LoVo (cell line): ENCODE results near the gene ANOS1.
"Not testable (repeated sequence)": the region's sequence is repeated elsewhere in the genome, so short reads cannot be mapped to it uniquely, and the experiment has no call there.

Experiments used
- DNase-seq: peaks from one replicate; pipeline ENCODE4 v3.0.0-alpha.2; 2016; ENCODE audit warnings: low spot score

The ANOS1 gene

DNA sequence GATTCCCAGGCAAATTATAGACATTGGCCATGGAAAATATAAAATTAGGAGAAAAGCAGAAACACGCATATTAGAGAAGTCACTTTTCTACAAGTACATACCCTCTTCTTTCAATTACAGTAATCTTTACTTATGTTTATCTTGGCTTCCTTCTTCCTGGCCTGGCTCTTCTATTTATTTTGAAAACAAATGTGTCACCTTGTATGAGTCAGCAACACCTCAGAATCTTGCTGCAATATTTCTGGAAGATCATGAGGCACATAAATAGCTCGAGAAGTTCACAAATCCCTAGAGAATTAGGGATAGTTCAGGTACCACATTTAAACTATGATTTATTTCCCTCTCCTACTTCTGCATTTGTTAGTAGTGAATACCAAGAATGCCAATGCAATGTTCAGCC lies 124.6 kb downstream of the ANOS1 start:
- no peak for DNase-seq

DNA sequence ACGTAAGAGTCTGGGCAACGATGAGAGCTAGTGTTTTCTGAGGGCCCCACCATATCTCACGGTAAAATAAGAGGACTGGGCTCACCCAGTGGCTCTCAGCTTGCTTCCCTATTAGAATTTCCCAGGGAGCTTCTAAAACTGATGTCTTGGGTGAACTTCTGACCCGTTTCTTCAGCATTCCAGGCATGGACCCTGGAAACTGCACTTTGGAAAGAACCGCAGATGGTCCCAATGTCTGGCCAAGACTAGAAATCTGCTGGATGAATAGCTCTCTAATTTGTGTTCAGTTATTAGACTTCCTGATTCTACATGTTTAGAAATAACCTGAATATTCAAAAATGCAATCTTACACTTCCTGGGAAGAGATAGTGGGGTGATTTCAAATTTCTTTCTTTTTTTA lies 127.8 kb downstream of the ANOS1 start:
- no peak for DNase-seq

DNA sequence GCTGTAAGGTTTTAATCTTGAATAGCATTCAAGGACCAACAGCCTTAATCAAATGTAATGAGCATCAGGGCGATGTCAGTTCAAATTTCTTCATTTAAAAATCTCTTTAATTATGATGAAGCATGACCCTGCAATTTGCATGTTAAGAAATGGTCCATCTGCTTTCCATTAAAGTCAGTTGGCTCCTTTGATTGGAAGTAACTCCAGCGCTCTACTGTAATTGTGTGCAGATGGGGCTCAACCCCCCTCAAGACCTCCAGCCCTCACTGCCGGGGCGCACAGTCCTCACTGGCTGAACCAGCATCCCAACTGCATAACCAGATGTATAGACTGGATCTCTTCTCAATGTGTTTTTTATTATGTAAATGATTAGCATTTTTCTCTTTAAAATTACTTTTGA lies 140.4 kb downstream of the ANOS1 start:
- no peak for DNase-seq

GRCh38 chrX:8586953-8587352 lies 145.0 kb downstream of the ANOS1 start:
- DNase-seq = no peak

DNA sequence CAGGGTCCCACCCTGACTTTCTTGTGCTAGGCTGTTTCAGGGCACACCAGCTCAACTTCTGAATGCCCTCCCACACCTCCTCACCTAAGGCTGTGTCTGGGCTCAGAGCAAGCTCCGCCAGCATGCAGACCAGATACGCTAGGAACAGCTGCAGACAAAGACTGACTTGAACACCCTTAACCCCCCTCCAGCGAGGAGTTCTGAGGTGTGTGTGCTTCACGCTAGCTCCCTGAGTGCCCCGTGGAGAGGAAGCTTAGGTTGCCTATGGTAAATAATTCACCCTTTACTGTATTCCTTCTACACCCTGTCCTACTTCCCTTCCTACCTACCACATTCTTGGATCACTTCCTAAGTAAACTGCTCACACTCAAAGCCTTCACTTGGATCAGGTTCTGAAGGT lies 152.3 kb downstream of the ANOS1 start:
- DNase-seq = no peak

- DNase-seq = no peak
These were observed 155.1 kb downstream of the ANOS1 start for GRCh38 chrX:8576821-8577220.

- no peak for DNase-seq
These were observed 166.2 kb downstream of the ANOS1 start for GRCh38 chrX:8565729-8566128.

DNA sequence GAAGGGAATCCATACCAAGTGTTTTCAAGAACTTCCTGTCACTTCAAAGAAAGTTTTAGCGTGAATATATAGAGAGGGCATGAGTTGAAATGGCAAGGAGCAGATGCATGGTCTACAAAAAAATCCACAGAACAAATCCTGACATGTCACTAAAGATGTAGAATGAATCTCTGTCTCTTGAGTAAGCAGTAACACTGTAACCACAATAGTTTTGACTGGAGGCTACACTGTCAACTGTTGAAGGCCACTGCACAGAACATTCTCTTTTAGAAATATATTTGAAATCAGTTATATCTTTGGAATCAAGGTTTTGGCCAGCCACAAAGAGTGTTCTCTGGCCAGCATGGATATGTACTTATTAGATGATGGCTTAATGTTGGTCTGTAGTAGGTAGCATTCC lies 183.5 kb downstream of the ANOS1 start:
- no peak for DNase-seq

DNA sequence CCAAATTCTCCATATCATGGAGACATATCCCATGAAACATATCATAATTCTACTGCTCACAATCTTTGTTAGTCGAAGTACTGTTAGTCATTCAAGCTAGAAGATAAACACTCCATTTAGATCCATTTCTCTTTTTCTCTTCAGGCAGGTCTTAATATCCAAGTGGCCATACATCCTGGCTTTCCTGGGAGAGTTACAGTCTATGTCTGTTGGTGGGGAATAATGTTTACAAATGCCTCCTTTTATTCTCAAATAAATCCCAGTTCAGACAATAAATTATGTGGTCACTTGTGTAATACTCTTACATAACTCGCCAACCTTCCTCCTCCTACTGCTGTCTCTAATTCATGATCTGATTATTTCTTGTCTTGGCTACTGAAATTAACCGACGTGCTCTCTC lies 185.2 kb downstream of the ANOS1 start:
- no peak for DNase-seq

- no peak for DNase-seq
These were observed 211.1 kb downstream of the ANOS1 start for GRCh38 chrX:8520791-8521190.

GRCh38 chrX:8520178-8520577 lies 211.8 kb downstream of the ANOS1 start:
- no peak for DNase-seq

GRCh38 chrX:8504451-8504850 lies 227.5 kb downstream of the ANOS1 start:
- no peak for DNase-seq

DNA sequence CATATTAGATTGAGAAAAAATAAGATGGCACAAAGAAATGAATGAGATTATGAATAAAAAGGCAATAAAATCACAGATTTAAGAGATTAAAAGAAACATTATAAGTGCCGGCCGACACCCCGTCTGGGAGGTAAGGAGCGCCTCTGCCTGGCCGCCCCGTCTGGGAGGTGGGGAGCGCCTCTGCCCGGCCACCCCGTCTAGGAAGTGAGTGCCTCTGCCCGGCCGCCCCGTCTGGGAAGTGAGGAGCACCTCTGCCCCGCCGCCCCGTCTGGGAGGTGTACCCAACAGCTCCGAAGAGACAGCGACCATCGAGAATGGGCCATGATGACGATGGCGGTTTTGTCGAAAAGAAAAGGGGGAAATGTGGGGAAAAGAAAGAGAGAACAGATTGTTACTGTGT lies 229.8 kb downstream of the ANOS1 start:
- DNase-seq = not testable (repeated sequence)

- DNase-seq = no peak
These were observed 231.7 kb downstream of the ANOS1 start for GRCh38 chrX:8500203-8500602.

- DNase-seq = not testable (repeated sequence)
These were observed 236.9 kb downstream of the ANOS1 start for GRCh38 chrX:8495036-8495435.

DNA sequence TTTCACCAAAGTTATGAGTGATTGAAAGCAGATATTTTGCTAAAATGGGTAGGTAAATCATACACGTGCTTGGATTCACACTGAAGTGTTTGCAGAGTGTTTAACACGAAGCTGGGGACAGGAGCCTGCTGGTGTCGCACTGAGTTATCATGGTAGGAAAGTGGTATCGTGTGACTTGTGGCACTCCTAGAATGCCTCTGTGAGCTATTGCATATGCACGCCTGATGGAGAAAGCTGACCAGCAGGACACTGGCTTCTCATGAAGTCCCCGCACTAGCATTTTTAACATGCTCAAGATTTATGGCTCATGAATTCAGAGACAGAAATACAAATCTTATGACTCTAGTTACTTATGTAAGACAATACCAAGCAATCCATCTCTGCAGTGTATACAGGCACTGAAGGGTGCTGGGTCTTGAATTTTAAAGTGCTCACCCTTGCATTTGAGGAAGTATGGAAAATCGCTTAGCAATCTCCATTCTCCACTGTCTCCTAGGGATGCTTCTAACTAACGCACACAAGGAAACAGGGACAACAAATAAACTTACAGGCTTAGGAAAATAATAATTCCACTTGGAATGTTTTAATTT lies 247.5 kb downstream of the ANOS1 start:
- no peak for DNase-seq
